Mesenchymal stem cell (in vitro differentiated cells and primary cell): ENCODE data around the gene INSC.

Experiments used
- DNase-seq: peaks from one replicate; pipeline ENCODE4 v3.0.0-alpha.2; 2013
- H2AFZ ChIP-seq: one replicate; pipeline ENCODE4 v1.6.1; 2013; ENCODE audit warnings: low read depth, mild to moderate bottlenecking, control low read depth, inconsistent platforms, low read length, moderate library complexity
- H2AK5ac ChIP-seq: 2 replicates; pipeline ENCODE4 v1.6.1; 2013; ENCODE audit warnings: low read length, moderate library complexity, mild to moderate bottlenecking, inconsistent platforms; ENCODE audit not compliant: severe bottlenecking
- H2BK120ac ChIP-seq: one replicate; pipeline ENCODE4 v1.6.1; 2013; ENCODE audit warnings: low read depth, mild to moderate bottlenecking, inconsistent platforms, low read length, moderate library complexity
- H2BK12ac ChIP-seq, 2 experiments: one replicate each; pipeline ENCODE4 v1.6.1; 2013; ENCODE audit warnings: inconsistent platforms in 2 of 2, low read length in 2 of 2, mild to moderate bottlenecking in 2 of 2, moderate library complexity in 2 of 2, control low read depth in 1 of 2
- H2BK15ac ChIP-seq: one replicate; pipeline ENCODE4 v1.6.1; 2013; ENCODE audit warnings: mild to moderate bottlenecking, low read depth, inconsistent platforms; ENCODE audit not compliant: poor library complexity, severe bottlenecking
- H2BK5ac ChIP-seq: 2 replicates; pipeline ENCODE4 v1.6.1; 2013; ENCODE audit warnings: low read depth, mild to moderate bottlenecking, low read length, control low read depth, inconsistent platforms; ENCODE audit not compliant: poor library complexity, severe bottlenecking
- H3K14ac ChIP-seq, 2 experiments: one replicate each; pipeline ENCODE4 v1.6.1; 2013; ENCODE audit warnings: inconsistent platforms in 2 of 2, low read length in 2 of 2, control low read depth in 1 of 2, mild to moderate bottlenecking in 1 of 2, moderate library complexity in 1 of 2
- H3K18ac ChIP-seq, 2 experiments: one replicate each; pipeline ENCODE4 v1.6.1; 2013; ENCODE audit warnings: inconsistent platforms in 2 of 2, low read length in 2 of 2, control low read depth in 1 of 2, low read depth in 1 of 2, mild to moderate bottlenecking in 1 of 2
- H3K23ac ChIP-seq, 2 experiments: one replicate each; pipeline ENCODE4 v1.6.1; 2013; ENCODE audit warnings: inconsistent platforms in 2 of 2, low read length in 2 of 2, mild to moderate bottlenecking in 2 of 2, moderate library complexity in 2 of 2, control low read depth in 1 of 2
- H3K27ac ChIP-seq: 2 replicates; pipeline ENCODE4 v1.5.1; 2013; ENCODE audit warnings: mild to moderate bottlenecking, moderate library complexity, low read length, control low read depth, inconsistent platforms; ENCODE audit not compliant: poor library complexity, severe bottlenecking
- H3K27me3 ChIP-seq, 2 experiments: 2 replicates each; pipeline versions ENCODE4 v1.6.1 to v1.7.0; 2013; ENCODE audit warnings: low read length in 2 of 2, mild to moderate bottlenecking in 2 of 2, moderate library complexity in 2 of 2, control low read depth in 1 of 2, inconsistent platforms in 1 of 2; ENCODE audit not compliant: control insufficient read depth in 1 of 2, insufficient read depth in 1 of 2
- H3K36me3 ChIP-seq, 2 experiments: 2 replicates each; pipeline versions ENCODE4 v1.6.1 to v1.7.0; 2013; ENCODE audit warnings: low read length in 2 of 2, control low read depth in 1 of 2, inconsistent platforms in 1 of 2, low read depth in 1 of 2, mild to moderate bottlenecking in 1 of 2; ENCODE audit not compliant: insufficient read depth in 2 of 2, control insufficient read depth in 1 of 2
- H3K4ac ChIP-seq, 2 experiments: one replicate each; pipeline ENCODE4 v1.6.1; 2013; ENCODE audit warnings: inconsistent platforms in 2 of 2, low read length in 2 of 2, mild to moderate bottlenecking in 2 of 2, moderate library complexity in 2 of 2, control low read depth in 1 of 2, low read depth in 1 of 2
- H3K4me1 ChIP-seq: 2 replicates; pipeline ENCODE4 v1.6.1; 2013; ENCODE audit warnings: low read depth, low read length, control low read depth; ENCODE audit not compliant: control insufficient read depth, insufficient read depth
- H3K4me2 ChIP-seq: 2 replicates; pipeline ENCODE4 v1.6.1; 2013; ENCODE audit warnings: low read length, mild to moderate bottlenecking, inconsistent platforms; ENCODE audit not compliant: poor library complexity, severe bottlenecking
- H3K4me3 ChIP-seq, 2 experiments: 2 replicates each; pipeline versions ENCODE4 v1.5.1 to v1.7.0; 2013; ENCODE audit warnings: low read length in 2 of 2, mild to moderate bottlenecking in 2 of 2, control low read depth in 1 of 2, low read depth in 1 of 2; ENCODE audit not compliant: insufficient read depth in 1 of 2
- H3K79me1 ChIP-seq: replicated peaks from 2 replicates; pipeline ENCODE4 v1.6.1; 2013; ENCODE audit warnings: mild to moderate bottlenecking, control low read depth, low read length, inconsistent platforms; ENCODE audit not compliant: poor library complexity, severe bottlenecking
- H3K9ac ChIP-seq: 2 replicates; pipeline ENCODE4 v1.7.0; 2013; ENCODE audit warnings: mild to moderate bottlenecking, low read length, moderate library complexity
- H3K9me3 ChIP-seq: 2 replicates; pipeline ENCODE4 v1.7.0; 2013; ENCODE audit warnings: mild to moderate bottlenecking, low read length; ENCODE audit not compliant: control insufficient read depth
- H4K8ac ChIP-seq: one replicate; pipeline ENCODE4 v1.6.1; 2013; ENCODE audit warnings: inconsistent platforms, mild to moderate bottlenecking, low read length, moderate library complexity
- H4K91ac ChIP-seq: one replicate; pipeline ENCODE4 v1.6.1; 2013; ENCODE audit warnings: mild to moderate bottlenecking, low read length, inconsistent platforms
- WGBS: methylation state at CpG from one replicate; pipeline ENCODE4 v1.1.7; 2013; ENCODE audit warnings: mixed read lengths; 5-methylcytosine and 5-hydroxymethylcytosine counted together

INSC gene

GRCh38 chr11:15075162-15075526 lies 39.6 kb upstream of the INSC start:
- Histone ChIP-seq H3K4me2 (no peak overlapping the region), H2AFZ (no peak overlapping the region), H2BK15ac (no peak overlapping the region), H3K36me3 (no peaks in the 10 kb centered on the region), H3K14ac (no peak overlapping the region), H4K8ac (no peak overlapping the region), H3K27me3 (peaks cover 17 to 77% of the 10 kb centered on the region in 2 experiments), H3K79me1 (no peaks in the 10 kb centered on the region), H3K9me3 (no peaks in the 10 kb centered on the region), H3K9ac (no peak overlapping the region), H2BK12ac (no peak overlapping the region), H4K91ac (no peak overlapping the region), H3K4me3 (no peak overlapping the region), H2BK120ac (no peak overlapping the region), H3K27ac (no peak overlapping the region), H2AK5ac (no peak overlapping the region), H2BK5ac (no peak overlapping the region), H3K4me1 (peaks cover 2% of the 10 kb centered on the region), H3K18ac (no peak overlapping the region), H3K4ac (no peak overlapping the region), H3K23ac (no peak overlapping the region)
- WGBS: 56% methylated on average over 4 of the region's 4 CpGs
- no peak for DNase-seq

- no peak overlapping the region for H2AFZ ChIP-seq
- H3K9ac ChIP-seq: no peak overlapping the region
- H2BK5ac ChIP-seq: no peak overlapping the region
- H3K9me3 ChIP-seq: peaks cover 4% of the 10 kb centered on the region
- H3K36me3 ChIP-seq: no peaks in the 10 kb centered on the region
- H3K14ac ChIP-seq: no peak overlapping the region
- no peak overlapping the region for H4K91ac ChIP-seq
- no peak overlapping the region for H2BK15ac ChIP-seq
- no peak overlapping the region for H3K23ac ChIP-seq
- H3K4ac ChIP-seq: no peak overlapping the region
- H3K4me1 ChIP-seq: no peaks in the 10 kb centered on the region
- H3K27me3 ChIP-seq: no peaks in the 10 kb centered on the region
- no peak overlapping the region for H2AK5ac ChIP-seq
- DNase-seq: no peak
- H3K4me3 ChIP-seq: no peak overlapping the region
- H3K27ac ChIP-seq: no peak overlapping the region
- no peak overlapping the region for H4K8ac ChIP-seq
- no peak overlapping the region for H3K4me2 ChIP-seq
- H3K79me1 ChIP-seq: no peaks in the 10 kb centered on the region
- no peak overlapping the region for H2BK12ac ChIP-seq
- no peak overlapping the region for H3K18ac ChIP-seq
- no peak overlapping the region for H2BK120ac ChIP-seq
These were observed 23.5 kb upstream of the INSC start for GRCh38 chr11:15091175-15091574.

- Histone ChIP-seq H3K27me3 (no peaks in the 10 kb centered on the region), H3K9me3 (peaks cover 4% of the 10 kb centered on the region), H3K79me1 (no peaks in the 10 kb centered on the region), H3K23ac (no peak overlapping the region), H2AK5ac (no peak overlapping the region), H3K4ac (no peak overlapping the region), H4K91ac (no peak overlapping the region), H3K4me1 (no peaks in the 10 kb centered on the region), H2BK120ac (no peak overlapping the region), H2BK15ac (no peak overlapping the region), H4K8ac (no peak overlapping the region), H3K4me2 (no peak overlapping the region), H3K9ac (no peak overlapping the region), H2BK12ac (no peak overlapping the region), H2AFZ (no peak overlapping the region), H3K36me3 (no peaks in the 10 kb centered on the region), H3K27ac (no peak overlapping the region), H3K4me3 (no peak overlapping the region), H3K14ac (no peak overlapping the region), H2BK5ac (no peak overlapping the region), H3K18ac (no peak overlapping the region)
- no peak for DNase-seq
- WGBS: 96% methylated on average over 1 of the region's 1 CpG
These were observed 23.1 kb upstream of the INSC start for GRCh38 chr11:15091625-15092024.

GRCh38 chr11:15093432-15093831 lies 21.3 kb upstream of the INSC start:
- no peak overlapping the region for H3K4me2 ChIP-seq
- no peaks in the 10 kb centered on the region for H3K36me3 ChIP-seq

More at GRCh38 chr11:15093432-15093831, 21.3 kb upstream of the INSC start:
- Histone ChIP-seq H3K18ac (no peak overlapping the region), H2BK15ac (no peak overlapping the region), H2AFZ (no peak overlapping the region), H3K4ac (no peak overlapping the region), H4K8ac (no peak overlapping the region), H3K14ac (no peak overlapping the region), H3K9me3 (no peaks in the 10 kb centered on the region), H3K27me3 (no peaks in the 10 kb centered on the region), H2AK5ac (no peak overlapping the region), H2BK120ac (no peak overlapping the region), H3K27ac (no peak overlapping the region), H2BK5ac (no peak overlapping the region), H2BK12ac (no peak overlapping the region), H3K23ac (no peak overlapping the region), H3K9ac (no peak overlapping the region), H3K4me1 (no peaks in the 10 kb centered on the region), H3K4me3 (no peak overlapping the region), H4K91ac (no peak overlapping the region), H3K79me1 (no peaks in the 10 kb centered on the region)
- WGBS: 100% methylated on average over 1 of the region's 2 CpGs
- no peak for DNase-seq
